Smooth muscle cell (in vitro differentiated cells): ENCODE results near the gene TMEM116. TPM values are rescaled to one million over a fixed set of nuclear protein-coding genes. Genes with fewer than 3 reads are reported as not detected.
"Not testable (repeated sequence)": the region's sequence is repeated elsewhere in the genome, so short reads cannot be mapped to it uniquely, and the experiment has no call there.

Experiments
- DNase-seq: peaks from one replicate; lab custom pipeline; 2025; ENCODE audit not compliant: unreplicated experiment; lab: John Stamatoyannopoulos, UW
- H2AFZ ChIP-seq: fragments of 200-600 bp; sonication (generic); 2 replicates; pipeline ENCODE4 v1.6.0; 2016; ENCODE audit warnings: antibody characterized with exemption, low read depth, mild to moderate bottlenecking
- H3F3A ChIP-seq: fragments of 200-600 bp; sonication (generic); 2 replicates; pipeline ENCODE4 v1.6.0; 2017; ENCODE audit warnings: antibody characterized with exemption, low read depth
- H3K27ac ChIP-seq: fragments of 200-600 bp; sonication (generic); 2 replicates; pipeline ENCODE4 v1.5.1; 2016; ENCODE audit warnings: low read depth, mild to moderate bottlenecking
- H3K27me3 ChIP-seq: fragments of 200-600 bp; sonication (generic); 2 replicates; pipeline ENCODE4 v1.6.1; 2016; ENCODE audit warnings: low read depth, mild to moderate bottlenecking
- H3K36me3 ChIP-seq: fragments of 200-600 bp; sonication (generic); 2 replicates; pipeline ENCODE4 v1.5.1; 2016; ENCODE audit warnings: low read depth
- H3K4me1 ChIP-seq: fragments of 200-600 bp; sonication (generic); 2 replicates; pipeline ENCODE4 v1.5.1; 2016; ENCODE audit warnings: low read depth
- H3K4me2 ChIP-seq: fragments of 200-600 bp; sonication (generic); 2 replicates; pipeline ENCODE4 v1.6.0; 2016; ENCODE audit warnings: mild to moderate bottlenecking
- H3K4me3 ChIP-seq: fragments of 200-600 bp; sonication (generic); 2 replicates; pipeline ENCODE4 v1.5.1; 2016; ENCODE audit warnings: mild to moderate bottlenecking
- H3K79me2 ChIP-seq: fragments of 200-600 bp; sonication (generic); 2 replicates; pipeline ENCODE4 v1.6.0; 2016; ENCODE audit warnings: low read depth, mild to moderate bottlenecking
- H3K9ac ChIP-seq: fragments of 200-600 bp; sonication (generic); 2 replicates; pipeline ENCODE4 v1.6.0; 2016; ENCODE audit warnings: low read depth
- H3K9me3 ChIP-seq: fragments of 200-600 bp; sonication (generic); replicated peaks from 2 replicates; pipeline ENCODE4 v1.5.1; 2016; ENCODE audit warnings: low read depth
- H4K20me1 ChIP-seq: fragments of 200-600 bp; sonication (generic); 2 replicates; pipeline ENCODE4 v1.6.0; 2016; ENCODE audit warnings: low read depth
- WGBS: methylation state at CpG from one replicate; pipeline ENCODE4 v1.1.7; 2016; ENCODE audit warnings: low lambda C conversion rate; 5-methylcytosine and 5-hydroxymethylcytosine counted together
- polyA plus RNA-seq: library from polyadenylated mRNA; unstranded; fragments of >200 nt; fragmentation: Nextera tagmentation; extraction: Ambion mirVana; gene quantifications from 2 replicates; pipeline ENCODE4 v1.2.1, GENCODE V29; 2016
- total RNA-seq: library from RNA; depleted of rRNA; stranded (reverse); fragments of >200 nt; gene quantifications from 2 replicates; pipeline ENCODE4 v1.2.3, GENCODE V29; 2014
- TF ChIP-seq, protein P1 (sequence below): fragments of 200-600 bp; sonication (generic); IDR thresholded peaks from 2 replicates; pipeline ENCODE4 v1.5.1; 2017; ENCODE audit warnings: borderline replicate concordance, mild to moderate bottlenecking, antibody characterized with exemption; ENCODE audit not compliant: insufficient read depth, poor library complexity, severe bottlenecking

Gene TMEM116
- total and polyA plus RNA-seq, 2 experiments from 2014 or later: 5.7 to 9.7 TPM

DNA sequence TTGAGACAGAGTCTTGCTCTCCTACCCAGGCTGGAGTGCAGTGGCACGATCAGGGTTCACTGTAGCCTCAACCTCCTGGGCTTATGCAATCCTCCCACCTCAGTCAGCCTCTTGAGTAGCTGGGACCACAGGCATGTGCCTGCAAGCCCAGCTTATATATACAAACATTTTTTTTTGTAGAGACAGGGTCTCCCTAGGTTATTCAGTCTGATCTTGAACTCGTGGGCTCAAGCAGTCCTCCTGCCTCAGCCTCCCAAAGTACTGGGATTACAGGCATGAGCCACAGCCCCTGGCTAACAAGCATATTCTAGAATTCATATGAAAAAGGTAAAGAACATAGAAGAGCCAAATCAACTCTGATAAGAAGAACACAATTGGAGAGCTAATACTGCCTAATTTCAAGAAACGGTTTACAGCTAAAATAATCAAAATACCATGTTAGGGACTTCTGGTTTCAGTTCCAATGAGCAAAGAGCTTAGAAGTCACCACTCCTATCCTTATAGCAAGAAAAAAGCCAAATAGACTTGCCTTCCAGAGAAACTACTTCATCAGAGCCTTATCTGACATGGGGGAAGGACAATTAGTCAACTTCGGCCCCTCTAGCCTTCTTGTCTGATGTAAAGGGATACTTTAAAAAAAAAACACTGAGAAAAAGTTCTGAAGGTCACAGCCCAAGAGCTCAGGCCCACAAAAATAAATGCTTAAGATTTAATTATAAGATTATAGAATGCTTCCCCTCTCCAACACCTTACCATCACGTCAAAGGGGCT, 37.6 kb downstream of the TMEM116 start:
- H3K4me1 ChIP-seq: no peaks in the 10 kb centered on the region
- peaks cover 7% of the 10 kb centered on the region for H3K36me3 ChIP-seq
- H3K27ac ChIP-seq: no peak overlapping the region
- TF ChIP-seq, protein P1, sequence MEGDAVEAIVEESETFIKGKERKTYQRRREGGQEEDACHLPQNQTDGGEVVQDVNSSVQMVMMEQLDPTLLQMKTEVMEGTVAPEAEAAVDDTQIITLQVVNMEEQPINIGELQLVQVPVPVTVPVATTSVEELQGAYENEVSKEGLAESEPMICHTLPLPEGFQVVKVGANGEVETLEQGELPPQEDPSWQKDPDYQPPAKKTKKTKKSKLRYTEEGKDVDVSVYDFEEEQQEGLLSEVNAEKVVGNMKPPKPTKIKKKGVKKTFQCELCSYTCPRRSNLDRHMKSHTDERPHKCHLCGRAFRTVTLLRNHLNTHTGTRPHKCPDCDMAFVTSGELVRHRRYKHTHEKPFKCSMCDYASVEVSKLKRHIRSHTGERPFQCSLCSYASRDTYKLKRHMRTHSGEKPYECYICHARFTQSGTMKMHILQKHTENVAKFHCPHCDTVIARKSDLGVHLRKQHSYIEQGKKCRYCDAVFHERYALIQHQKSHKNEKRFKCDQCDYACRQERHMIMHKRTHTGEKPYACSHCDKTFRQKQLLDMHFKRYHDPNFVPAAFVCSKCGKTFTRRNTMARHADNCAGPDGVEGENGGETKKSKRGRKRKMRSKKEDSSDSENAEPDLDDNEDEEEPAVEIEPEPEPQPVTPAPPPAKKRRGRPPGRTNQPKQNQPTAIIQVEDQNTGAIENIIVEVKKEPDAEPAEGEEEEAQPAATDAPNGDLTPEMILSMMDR: no peak
- H3K4me3 ChIP-seq: no peak overlapping the region
- peak overlapping the region; percentile 3 for H3K4me2 ChIP-seq
- H3K9me3 ChIP-seq: peaks cover 4% of the 10 kb centered on the region
- H3K79me2 ChIP-seq: no peaks in the 10 kb centered on the region
- no peak for DNase-seq
- H3K27me3 ChIP-seq: no peaks in the 10 kb centered on the region
- no peaks in the 10 kb centered on the region for H3F3A ChIP-seq
- no peak overlapping the region for H2AFZ ChIP-seq
- H4K20me1 ChIP-seq: no peaks in the 10 kb centered on the region
- no peak overlapping the region for H3K9ac ChIP-seq
- WGBS: 73% methylated on average over 5 of the region's 5 CpGs

- no peaks in the 10 kb centered on the region for H3F3A ChIP-seq
- H4K20me1 ChIP-seq: no peaks in the 10 kb centered on the region
- TF ChIP-seq, protein P1: no peak
- DNase-seq: no peak
- no peaks in the 10 kb centered on the region for H3K79me2 ChIP-seq
- H3K4me1 ChIP-seq: no peaks in the 10 kb centered on the region
- no peak overlapping the region for H3K9ac ChIP-seq
- H3K4me2 ChIP-seq: no peak overlapping the region
- no peak overlapping the region for H2AFZ ChIP-seq
- H3K9me3 ChIP-seq: peaks cover 4% of the 10 kb centered on the region
- no peak overlapping the region for H3K4me3 ChIP-seq
- H3K36me3 ChIP-seq: peaks cover 14% of the 10 kb centered on the region
- no peaks in the 10 kb centered on the region for H3K27me3 ChIP-seq
- no peak overlapping the region for H3K27ac ChIP-seq
Measured at GRCh38 chr12:111971800-111972199, 41.2 kb downstream of the TMEM116 start.

- Histone ChIP-seq H3K36me3 (peaks cover 2% of the 10 kb centered on the region), H3K4me1 (no peaks in the 10 kb centered on the region), H3K9me3 (no peaks in the 10 kb centered on the region), H3K4me2 (no peak overlapping the region), H3K4me3 (no peak overlapping the region), H4K20me1 (no peaks in the 10 kb centered on the region), H3K9ac (no peak overlapping the region), H3K27ac (no peak overlapping the region), H3F3A (no peaks in the 10 kb centered on the region), H2AFZ (no peak overlapping the region), H3K79me2 (no peaks in the 10 kb centered on the region), H3K27me3 (no peaks in the 10 kb centered on the region)
- no peak for DNase-seq
- WGBS: 55% methylated on average over 1 of the region's 1 CpG
- TF ChIP-seq, protein P1: no peak
Measured at GRCh38 chr12:111964935-111965334, 48.0 kb downstream of the TMEM116 start.

GRCh38 chr12:111959518-111959917, 53.4 kb downstream of the TMEM116 start:
- H3K4me3 ChIP-seq, H3K4me2 ChIP-seq, H3K9ac ChIP-seq, H2AFZ ChIP-seq, H4K20me1 ChIP-seq, H3K36me3 ChIP-seq, H3K4me1 ChIP-seq, H3K79me2 ChIP-seq, H3K27ac ChIP-seq, H3K9me3 ChIP-seq, DNase-seq, H3K27me3 ChIP-seq, H3F3A ChIP-seq: not testable (repeated sequence)
- 94% methylated on average over 2 of the region's 2 CpGs for WGBS

- H4K20me1 ChIP-seq, H3K27me3 ChIP-seq, H3K79me2 ChIP-seq, H3K27ac ChIP-seq, H2AFZ ChIP-seq, H3K4me2 ChIP-seq, H3K9ac ChIP-seq, H3K4me3 ChIP-seq, H3K4me1 ChIP-seq, DNase-seq, H3F3A ChIP-seq, H3K9me3 ChIP-seq, H3K36me3 ChIP-seq: not testable (repeated sequence)
- WGBS: 94% methylated on average over 12 of the region's 31 CpGs
Measured at GRCh38 chr12:111957224-111957623, 55.7 kb downstream of the TMEM116 start.
